GM10847 (cell line): ENCODE data around the gene RGMA.

Source experiments
- POLR2A ChIP-seq: IDR thresholded peaks from 2 replicates; pipeline ENCODE4 v1.6.1; 2011; ENCODE audit not compliant: insufficient read length; ENCODE audit errors: extremely low read depth

Gene RGMA

GRCh38 chr15:93049233-93049632 lies 39.8 kb downstream of the RGMA start:
- TF ChIP-seq POLR2A: no peak

- no peak for TF ChIP-seq POLR2A
These were observed 40.3 kb downstream of the RGMA start for GRCh38 chr15:93048759-93049161.

- no peak for TF ChIP-seq POLR2A
These were observed 40.6 kb downstream of the RGMA start for GRCh38 chr15:93048426-93048721.

- TF ChIP-seq POLR2A: no peak
These were observed 41.2 kb downstream of the RGMA start for GRCh38 chr15:93047621-93048425.

- TF ChIP-seq POLR2A: no peak
These were observed 42.3 kb downstream of the RGMA start for GRCh38 chr15:93046721-93047120.

DNA sequence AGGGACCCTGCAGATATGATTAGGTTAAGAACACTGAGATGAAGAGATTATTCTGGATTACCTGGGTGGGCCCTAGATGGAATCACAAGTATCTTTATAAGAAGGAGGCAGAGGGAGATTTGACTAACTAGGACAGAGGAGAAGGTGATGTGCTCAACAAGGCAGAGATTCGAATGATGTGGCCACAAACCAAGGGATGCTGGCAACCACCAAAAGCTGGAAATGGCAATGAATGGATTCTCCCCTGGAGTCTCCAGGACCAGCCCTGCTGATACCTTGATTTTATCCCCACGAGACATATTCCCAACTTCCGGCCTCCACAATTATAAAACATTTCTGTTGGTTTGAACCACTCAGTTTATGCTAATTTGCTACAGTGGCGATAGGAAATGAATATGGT lies 42.9 kb downstream of the RGMA start:
- TF ChIP-seq POLR2A: no peak

- no peak for TF ChIP-seq POLR2A
These were observed 43.7 kb downstream of the RGMA start for GRCh38 chr15:93045191-93045785.

GRCh38 chr15:93044301-93045190 lies 44.5 kb downstream of the RGMA start:
- TF ChIP-seq POLR2A: no peak

- TF ChIP-seq POLR2A: no peak
These were observed 45.2 kb downstream of the RGMA start for GRCh38 chr15:93043621-93044300.

DNA sequence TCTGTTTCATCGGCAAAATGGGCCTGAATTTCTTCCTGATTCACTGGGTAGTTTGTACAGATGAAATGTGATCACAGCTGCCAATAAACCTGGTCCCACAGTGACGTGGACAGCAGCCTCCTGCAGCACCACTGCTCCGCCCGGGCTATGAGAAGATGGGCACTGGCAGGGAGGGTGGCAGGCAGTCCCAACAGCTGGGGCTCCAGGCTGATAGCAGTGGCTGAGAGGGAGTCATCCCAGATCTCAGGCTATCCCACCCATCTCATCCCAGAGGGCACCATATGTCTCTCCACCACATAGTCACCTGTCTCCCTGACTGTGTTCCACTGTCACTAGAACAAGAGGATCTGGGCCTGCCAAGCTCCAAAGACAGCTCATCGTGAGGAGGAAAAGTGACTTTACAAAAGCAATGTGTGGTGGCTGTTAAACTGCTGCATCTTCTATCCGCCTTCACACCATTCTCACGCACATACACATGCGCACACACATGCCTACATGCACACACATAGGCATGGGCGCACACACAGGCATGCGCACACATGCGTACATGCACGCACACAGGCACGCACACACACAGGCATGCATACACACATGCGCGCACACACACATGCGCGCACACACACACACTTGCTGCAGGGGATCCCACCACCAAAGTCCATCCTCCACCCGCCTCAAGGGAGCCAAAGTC lies 46.2 kb downstream of the RGMA start:
- TF ChIP-seq POLR2A: no peak

DNA sequence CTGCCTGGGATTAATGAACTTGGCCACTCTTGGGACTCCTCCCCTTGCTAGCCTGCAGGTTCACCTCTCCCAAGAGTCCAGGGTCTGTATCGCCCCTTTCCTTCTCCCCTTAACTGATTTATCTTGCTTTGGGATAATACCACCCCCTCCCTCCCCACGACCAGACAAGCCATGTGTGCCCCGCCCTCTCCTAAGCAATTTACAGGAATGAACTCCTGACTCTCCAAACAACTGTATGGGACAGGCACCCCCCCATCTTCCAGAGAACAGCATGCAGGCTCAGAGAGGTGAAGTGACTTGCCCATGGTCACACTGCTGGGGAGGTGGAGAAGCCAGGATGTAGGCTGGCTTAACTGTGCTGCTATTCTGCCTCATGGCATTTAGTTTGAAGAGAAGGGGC lies 46.8 kb downstream of the RGMA start:
- TF ChIP-seq POLR2A: no peak

DNA sequence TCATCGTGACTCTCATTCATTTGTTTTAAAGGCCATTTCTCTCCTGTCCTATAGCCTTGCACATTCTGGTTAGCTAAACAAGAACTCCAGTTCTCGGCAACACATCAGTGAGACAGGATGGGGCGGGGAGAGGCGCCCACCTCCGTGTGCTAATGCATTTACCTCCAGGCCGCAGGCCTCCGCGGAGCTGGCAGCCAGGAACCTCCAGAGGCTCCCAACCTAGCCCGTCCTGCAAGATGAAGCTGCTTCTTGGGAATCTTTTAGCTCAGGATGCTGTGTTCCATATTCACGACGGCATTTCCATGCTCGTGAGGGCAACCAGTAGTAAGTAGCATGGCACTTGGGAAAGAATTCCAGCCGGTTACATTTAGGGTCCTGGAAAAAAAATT lies 47.9 kb downstream of the RGMA start:
- no peak for TF ChIP-seq POLR2A

DNA sequence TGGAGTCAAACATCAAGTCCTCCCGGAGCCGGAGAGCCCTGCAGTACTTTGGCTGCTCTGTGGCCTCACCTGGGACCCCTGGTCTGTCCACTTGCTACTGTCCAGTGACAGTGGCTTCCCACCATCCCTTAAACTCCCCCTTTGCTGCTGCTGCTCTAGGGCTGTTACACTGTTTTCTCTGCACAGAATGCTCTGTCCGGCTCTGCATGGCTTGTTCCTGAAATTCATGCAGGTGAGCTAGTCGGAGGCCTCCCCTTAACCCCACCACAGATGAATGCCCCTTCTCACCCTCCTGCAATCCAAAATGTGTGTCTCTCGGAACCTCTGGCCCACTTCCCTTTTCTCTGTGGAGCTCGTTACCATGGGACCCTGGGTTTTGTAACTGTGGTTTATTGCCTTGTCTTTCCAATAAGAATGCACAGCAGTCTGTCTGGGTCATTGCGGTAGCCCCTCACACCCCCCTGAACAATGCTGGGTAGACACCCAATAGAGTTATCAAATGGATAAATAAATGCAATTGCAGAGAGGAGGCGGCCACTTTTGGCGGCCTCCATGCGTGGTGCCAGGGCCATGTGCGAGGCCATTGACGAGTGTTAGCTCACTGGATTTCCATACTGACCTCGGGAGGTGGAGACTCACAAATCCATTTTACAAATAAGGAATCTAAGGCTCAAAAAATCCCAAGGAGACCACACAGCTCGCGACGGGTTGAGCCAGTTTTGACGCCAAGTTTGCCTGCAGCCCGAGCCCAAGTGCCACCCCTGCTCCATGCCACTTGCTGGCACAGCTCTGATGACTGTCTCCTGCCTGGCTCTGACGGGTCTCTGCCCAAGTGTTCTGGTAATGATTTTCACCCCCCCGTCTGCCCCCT lies 48.5 kb downstream of the RGMA start:
- TF ChIP-seq POLR2A: no peak
